ENCODE results near the gene VILL.
A peak's percentile ranks its signal among the peaks of the same experiment; 100 is the strongest.
"Not testable (repeated sequence)": the region's sequence is repeated elsewhere in the genome, so short reads cannot be mapped to it uniquely, and the experiment has no call there.

The VILL gene

DNA sequence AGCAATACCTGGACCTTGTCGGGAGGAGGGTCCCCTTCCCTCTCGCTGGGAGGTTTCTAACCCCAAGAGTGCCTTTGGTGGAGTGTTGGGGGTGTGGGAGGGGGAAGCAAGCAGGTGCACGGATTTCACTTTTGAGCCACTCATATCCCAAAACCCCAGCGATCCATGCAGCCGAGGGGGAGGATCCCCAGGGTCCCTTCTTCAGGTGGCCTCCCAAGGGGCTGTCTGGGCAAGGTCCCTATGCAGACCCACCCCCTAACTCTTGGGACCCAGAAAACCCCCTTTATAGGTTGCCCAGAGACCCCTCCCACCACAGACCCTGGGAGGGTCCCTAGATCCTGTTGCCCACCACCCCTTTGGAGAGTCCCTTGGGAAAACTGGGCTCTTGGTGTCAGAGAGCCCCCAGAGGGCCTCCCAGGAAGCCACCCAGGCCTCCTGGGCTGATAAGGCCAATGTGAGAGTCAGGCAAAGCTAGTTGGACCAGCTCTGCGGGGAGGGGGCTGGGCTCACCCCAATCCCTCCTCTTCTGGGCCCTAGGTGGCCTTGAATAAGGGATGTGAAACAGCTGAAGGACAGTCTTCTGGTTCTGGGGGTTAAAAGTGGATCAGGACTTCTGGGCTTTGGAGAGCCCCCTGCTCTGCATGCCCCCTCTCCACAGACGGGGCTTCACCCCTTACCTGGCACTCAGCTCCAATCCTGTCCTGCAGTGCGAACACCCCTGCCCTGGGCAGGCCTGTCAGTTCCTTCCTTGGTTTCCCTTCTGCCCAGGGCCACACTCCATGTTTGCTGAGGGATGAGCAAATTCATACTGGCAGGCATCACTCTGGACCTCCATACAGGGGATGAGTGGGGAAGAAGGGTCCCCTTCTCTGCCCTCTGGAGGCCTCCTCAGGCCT, 39.8 kb downstream of the VILL start:
- TF ChIP-seq POLR2A (IDR thresholded peaks at IDR 0.05; ENCODE audit: low read depth, low read length): no peak
- DNase-seq (ENCODE audit: insufficient read length, low spot score) (no peak), FAIRE-seq (no peak)

DNA sequence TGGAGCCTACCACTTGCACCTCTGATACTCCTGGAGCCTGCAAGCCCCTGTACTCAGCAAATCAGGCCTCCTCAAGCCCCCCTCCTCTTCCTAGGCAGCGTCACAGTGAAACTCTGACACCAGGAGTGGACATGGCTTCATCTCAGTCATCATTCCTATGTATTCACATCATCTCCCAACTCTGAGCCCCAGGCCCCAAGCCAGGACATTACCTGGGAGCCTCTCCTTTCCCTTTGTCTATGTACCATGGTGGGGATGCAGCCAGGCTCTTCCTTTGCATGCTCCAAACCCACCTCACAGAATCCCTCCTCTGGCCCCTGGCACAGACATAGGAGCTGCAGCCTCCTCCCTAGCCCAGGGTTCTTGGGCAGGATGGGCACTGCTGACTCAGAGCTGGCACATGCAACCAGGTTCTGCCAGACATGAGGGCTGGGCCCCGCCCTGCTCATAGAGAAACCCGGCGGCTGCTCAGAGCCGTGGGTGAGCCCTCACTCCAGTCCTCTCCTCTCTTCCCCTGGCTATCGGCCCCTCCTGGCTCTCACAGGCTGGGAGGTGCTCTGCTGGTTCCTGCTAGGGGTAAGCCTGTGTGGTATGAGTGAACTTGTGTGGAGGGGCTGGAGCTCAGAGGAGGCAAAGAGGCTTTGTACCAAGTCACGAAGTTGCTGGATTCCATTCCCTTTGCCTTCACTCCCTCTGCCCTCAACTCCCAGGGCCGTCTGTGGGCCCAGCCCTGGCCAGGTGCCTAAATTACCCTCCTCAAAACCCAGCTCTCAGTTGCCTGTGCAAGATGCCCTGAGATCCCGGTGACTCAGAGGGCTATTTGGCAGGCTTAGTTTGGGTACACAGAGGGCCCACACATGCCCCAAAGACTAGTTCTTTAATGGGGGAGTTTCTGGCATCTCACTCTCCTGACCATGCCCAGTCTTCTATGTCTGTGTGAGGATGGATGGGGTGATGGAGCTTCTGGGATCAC, 40.7 kb downstream of the VILL start:
- TF ChIP-seq POLR2A (IDR thresholded peaks at IDR 0.05; ENCODE audit: low read depth, low read length): no peak

GRCh38 chr3:38032328-38032865, 41.8 kb downstream of the VILL start:
- FAIRE-seq (no peak), DNase-seq (ENCODE audit: insufficient read length, low spot score) (no peak)
- TF ChIP-seq POLR2A (IDR thresholded peaks at IDR 0.05; ENCODE audit: low read depth, low read length): no peak

More for the DNA sequence above, 40.7 kb downstream of the VILL start:
- DNase-seq (ENCODE audit: insufficient read length, low spot score): peak; percentile 99
- no peak for FAIRE-seq

GRCh38 chr3:38033586-38033985, 43.0 kb downstream of the VILL start:
- not testable (repeated sequence) for FAIRE-seq; DNase-seq (ENCODE audit: insufficient read length, low spot score)

- not testable (repeated sequence) for FAIRE-seq; DNase-seq (ENCODE audit: insufficient read length, low spot score)
These were observed 43.7 kb downstream of the VILL start for GRCh38 chr3:38034335-38034734.

GRCh38 chr3:38036286-38036685, 45.7 kb downstream of the VILL start:
- FAIRE-seq: no peak
- no peak for DNase-seq (ENCODE audit: insufficient read length, low spot score)
- TF ChIP-seq POLR2A (IDR thresholded peaks at IDR 0.05; ENCODE audit: low read depth, low read length): no peak

GRCh38 chr3:38036906-38037305, 46.3 kb downstream of the VILL start:
- DNase-seq (ENCODE audit: insufficient read length, low spot score): no peak
- FAIRE-seq: no peak
- TF ChIP-seq POLR2A (IDR thresholded peaks at IDR 0.05; ENCODE audit: low read depth, low read length): no peak

DNA sequence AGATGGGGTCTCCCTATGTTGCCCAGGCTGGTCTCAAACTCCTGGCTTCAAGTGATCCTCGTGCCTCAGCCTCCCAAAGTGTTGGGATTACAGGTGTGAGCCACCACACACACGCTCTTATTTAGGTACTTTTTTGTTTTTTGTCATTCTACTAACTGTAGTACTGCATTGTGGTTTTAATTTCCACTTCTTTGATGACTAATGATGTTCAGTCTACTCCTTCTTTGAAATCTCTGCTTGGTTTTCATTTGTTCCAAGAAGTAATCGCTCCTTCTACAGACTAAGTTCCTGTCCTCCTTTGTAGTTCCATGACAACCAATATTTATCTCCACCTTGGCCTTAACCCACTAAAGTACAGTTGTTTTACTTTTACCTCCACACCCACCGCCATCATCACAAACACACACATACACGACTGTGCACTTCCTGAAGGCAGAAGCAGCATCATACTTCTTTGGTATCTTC, 47.9 kb downstream of the VILL start:
- FAIRE-seq: no peak
- no peak for TF ChIP-seq POLR2A (IDR thresholded peaks at IDR 0.05; ENCODE audit: low read depth, low read length)
- DNase-seq (ENCODE audit: insufficient read length, low spot score): no peak

- no peak for TF ChIP-seq POLR2A (IDR thresholded peaks at IDR 0.05; ENCODE audit: low read depth, low read length)
- DNase-seq (ENCODE audit: insufficient read length, low spot score): no peak
- no peak for FAIRE-seq
These were observed 48.7 kb downstream of the VILL start, which contains the start of gene DLEC1 for GRCh38 chr3:38039101-38039898. DLEC1 (plus strand) TSS chr3:38039208; CDS start chr3:38039226, 18 bp downstream.

DNA sequence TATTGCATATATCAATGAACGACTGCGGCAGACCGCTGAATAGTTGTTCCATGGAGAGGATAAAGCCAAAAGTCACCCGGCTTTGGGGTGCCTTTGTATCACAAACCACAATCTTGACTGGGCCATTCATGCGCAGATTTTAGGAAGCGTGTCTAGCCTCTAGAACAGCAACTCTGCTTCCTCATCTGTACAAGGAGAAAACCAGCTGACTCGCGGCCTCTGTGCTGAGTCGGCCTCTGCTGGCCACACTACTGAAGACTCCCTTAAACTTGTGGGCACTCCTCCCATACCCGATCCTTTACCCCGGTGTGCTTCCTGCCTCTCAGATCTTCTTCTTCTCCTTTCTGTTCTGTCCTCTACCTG, 49.3 kb downstream of the VILL start:
- FAIRE-seq (no peak), DNase-seq (ENCODE audit: insufficient read length, low spot score) (no peak)
- TF ChIP-seq POLR2A (IDR thresholded peaks at IDR 0.05; ENCODE audit: low read depth, low read length): no peak

DNA sequence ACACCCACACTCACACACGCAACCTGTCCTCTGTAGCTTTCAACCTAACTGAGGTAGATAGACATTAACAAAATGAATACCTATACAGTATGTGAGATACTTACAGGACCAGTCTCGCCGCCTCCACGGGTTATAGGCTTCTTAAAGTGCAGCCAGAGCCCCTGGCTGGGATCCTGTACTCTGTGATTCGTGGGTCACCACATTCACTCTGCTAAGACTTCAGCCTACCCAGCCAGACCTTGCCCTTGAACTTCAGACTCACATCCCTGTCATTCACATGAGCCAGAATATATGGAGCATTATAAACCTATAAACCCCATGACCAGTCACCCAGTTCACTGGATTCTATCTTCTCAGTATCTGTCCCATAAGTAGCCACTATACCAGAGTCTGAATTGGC, 49.8 kb downstream of the VILL start:
- DNase-seq (ENCODE audit: insufficient read length, low spot score): no peak
- no peak for TF ChIP-seq POLR2A (IDR thresholded peaks at IDR 0.05; ENCODE audit: low read depth, low read length)
- FAIRE-seq: no peak

- FAIRE-seq (no peak), DNase-seq (ENCODE audit: insufficient read length, low spot score) (no peak)
- no peak for TF ChIP-seq POLR2A (IDR thresholded peaks at IDR 0.05; ENCODE audit: low read depth, low read length)
These were observed 52.9 kb downstream of the VILL start for GRCh38 chr3:38043486-38043885.

DNA sequence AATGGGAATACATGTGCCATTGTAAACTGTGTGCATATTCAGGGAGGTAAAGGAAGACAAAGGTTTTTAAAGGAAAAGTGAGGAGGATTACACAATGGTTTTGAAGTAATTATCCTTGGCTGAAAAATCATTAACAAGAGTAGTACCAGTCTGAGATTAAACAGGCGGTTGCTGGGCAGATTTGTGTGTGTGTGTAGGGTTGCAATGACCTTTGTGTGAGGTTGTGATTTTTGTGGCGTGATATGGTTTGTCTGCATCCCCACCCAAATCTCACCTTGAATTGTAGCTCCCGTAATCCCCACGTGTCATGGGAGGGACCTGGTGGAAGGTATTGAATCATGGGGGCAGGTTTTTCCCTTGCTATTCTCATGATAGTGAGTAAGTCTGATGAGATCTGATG, 55.4 kb downstream of the VILL start:
- no peak for DNase-seq (ENCODE audit: insufficient read length, low spot score)
- no peak for FAIRE-seq
- TF ChIP-seq POLR2A (IDR thresholded peaks at IDR 0.05; ENCODE audit: low read depth, low read length): no peak
